IPS DF 4.7 (cell line): ENCODE data around the gene SVBP.
"Not testable (repeated sequence)": the region's sequence is repeated elsewhere in the genome, so short reads cannot be mapped to it uniquely, and the experiment has no call there.

ENCODE experiments used
- DNase-seq: peaks from one replicate; pipeline ENCODE4 v3.0.0-alpha.2; 2013; ENCODE audit warnings: low spot score; ENCODE audit errors: extremely low read depth

The SVBP gene, protein sequence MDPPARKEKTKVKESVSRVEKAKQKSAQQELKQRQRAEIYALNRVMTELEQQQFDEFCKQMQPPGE

DNA sequence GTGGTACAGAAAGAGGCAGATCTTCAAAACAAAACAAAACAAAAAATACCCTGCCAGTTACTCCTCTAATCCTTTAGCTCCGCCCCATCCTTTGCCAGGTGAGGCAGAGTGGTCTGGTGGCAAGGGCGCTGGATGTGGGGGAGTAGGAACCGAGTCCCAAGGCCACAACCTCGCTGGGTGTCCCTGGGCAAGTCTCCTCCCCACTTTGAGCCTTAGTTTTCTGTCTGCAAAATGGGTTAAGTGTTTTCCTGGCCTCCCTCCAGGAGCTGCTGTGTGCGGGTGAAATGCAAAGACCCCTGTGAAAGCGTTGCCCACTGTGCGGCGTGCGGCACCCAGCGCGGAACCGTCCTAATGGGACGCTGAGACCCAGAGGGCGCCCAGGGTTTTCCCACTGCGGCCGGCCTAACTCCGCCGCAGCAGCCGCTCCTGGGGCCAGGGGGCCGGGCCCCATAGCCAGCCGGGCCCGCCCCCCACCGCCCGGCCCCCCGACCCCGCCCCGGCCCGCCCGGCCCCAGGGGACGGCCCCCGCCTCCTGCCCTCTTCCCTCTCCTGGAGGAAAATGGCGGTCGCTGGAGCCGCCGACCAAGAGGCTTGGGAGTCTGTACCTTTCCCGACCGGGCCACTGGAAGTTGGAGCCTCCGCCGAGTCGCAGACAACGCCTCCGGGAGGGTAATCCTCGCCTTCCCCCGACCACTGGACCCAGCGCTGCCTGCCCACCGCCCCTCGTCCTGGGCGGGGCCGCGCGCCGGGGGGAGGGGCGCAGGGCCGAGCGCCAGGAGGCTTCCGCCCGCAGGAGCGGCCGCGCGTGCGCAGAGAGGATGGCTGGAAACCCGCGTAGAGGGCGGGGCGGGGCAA is at the start of gene SVBP, which contains the start of gene ERMAP:
SVBP (minus strand) TSS at position 813 of the 855 bp plus-strand sequence. CDS start 853 bp downstream, outside the sequence.
ERMAP (plus strand) TSS at position 538 of the 855 bp plus-strand sequence. CDS start 13,327 bp downstream, outside the sequence.
- no peak for DNase-seq

DNA sequence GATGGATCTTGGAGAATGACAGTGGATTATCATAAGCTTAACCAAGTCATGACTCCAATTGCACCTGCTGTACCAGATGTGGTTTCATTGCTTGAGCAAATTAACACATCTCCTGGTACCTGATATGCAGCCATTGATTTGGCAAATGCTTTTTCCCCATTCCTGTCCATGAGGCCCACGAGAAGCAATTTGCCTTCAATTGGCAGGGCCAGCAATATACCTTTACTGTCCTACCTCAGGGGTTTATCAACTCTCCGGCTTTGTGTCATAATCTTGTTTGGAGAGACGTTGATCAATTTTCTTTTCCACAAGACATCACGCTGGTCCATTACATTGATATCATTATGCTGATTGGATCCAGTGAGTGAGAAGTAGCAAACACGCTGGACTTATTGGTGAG is 49.4 kb upstream of the SVBP start:
- DNase-seq, result no peak

DNA sequence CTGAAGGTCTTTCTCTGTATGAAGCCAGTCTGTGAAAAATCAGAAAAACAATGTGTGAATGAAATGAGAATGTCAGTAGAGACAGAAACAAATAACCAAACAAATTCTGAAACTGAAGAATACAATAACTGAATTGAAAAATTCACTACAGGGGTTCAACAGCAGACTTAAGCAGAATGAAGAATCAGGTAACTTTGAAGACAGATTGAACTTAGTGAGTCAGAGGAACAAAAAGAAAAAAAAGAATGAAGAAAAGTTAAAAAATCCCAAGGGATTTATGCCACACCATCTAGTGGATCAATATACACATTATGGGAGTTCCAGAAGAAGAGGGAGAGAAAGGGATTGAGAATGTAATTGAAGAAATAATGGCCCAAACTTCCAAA is 43.8 kb upstream of the SVBP start:
- DNase-seq, result no peak

DNA sequence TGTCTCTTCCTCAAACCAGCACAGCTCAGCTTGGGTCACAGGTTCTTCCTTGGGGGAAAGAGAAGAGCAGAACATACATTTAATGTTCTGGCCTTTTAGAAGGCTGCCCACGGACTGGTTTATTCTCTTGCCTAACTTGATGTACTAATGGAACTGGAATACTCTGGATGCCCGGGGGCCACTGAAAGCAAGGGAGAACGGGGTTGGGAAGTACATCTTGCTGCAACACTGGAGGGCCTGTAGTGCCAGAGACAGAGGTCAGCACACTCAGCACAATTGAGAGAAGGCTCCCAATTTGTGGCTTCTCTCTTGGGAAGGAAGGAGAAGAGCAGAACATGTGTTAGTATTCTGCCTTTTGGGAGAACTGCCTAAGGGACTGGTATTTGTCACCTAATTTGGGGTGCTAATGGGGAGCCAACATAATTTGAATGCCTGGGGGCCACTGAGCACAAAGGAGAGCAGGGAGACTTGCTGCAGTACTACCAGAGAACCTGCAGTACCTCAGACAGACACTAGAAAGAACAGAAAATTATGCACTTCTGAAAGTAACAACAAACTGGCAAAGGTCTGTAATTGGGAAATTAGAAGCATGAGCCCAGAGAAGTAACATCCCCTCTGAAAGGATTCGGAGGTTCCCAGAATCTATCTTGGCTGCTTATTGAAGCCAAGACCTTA is 43.3 kb upstream of the SVBP start:
- DNase-seq, result no peak

DNA sequence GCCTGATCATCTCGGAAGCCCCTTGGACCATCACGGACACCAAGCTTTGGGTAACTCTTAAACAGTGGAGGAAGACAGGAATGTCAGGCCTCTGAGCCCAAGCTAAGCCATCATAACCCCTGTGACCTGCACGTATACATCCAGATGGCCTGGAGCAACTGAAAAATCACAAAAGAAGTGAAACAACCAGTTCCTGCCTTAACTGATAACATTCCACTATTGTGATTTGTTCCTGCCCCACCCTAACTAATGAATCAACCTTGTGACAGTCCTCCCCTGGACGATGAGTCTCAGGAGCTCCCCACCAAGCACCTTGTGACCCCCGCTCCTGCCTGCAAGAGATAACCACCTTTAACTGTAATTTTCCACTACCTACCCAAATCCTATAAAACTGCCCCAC is 42.2 kb upstream of the SVBP start:
- DNase-seq, result not testable (repeated sequence)

DNA sequence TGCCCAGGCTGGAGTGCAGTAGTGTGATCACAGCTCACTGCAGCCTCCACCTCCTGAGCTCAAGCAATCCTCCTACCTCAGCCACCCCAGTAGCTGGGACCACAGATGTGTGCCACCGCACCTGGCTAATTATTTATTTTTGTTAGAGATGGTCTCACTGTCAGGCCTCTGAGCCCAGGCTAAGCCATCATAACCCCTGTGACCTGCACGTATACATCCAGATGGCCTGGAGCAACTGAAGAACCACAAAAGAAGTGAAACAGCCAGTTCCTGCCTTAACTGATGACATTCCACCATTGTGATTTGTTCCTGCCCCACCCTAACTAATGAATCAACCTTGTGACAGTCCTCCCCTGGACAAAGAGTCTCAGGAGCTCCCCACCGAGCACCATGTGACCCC is 39.4 kb upstream of the SVBP start:
- not testable (repeated sequence) for DNase-seq

DNA sequence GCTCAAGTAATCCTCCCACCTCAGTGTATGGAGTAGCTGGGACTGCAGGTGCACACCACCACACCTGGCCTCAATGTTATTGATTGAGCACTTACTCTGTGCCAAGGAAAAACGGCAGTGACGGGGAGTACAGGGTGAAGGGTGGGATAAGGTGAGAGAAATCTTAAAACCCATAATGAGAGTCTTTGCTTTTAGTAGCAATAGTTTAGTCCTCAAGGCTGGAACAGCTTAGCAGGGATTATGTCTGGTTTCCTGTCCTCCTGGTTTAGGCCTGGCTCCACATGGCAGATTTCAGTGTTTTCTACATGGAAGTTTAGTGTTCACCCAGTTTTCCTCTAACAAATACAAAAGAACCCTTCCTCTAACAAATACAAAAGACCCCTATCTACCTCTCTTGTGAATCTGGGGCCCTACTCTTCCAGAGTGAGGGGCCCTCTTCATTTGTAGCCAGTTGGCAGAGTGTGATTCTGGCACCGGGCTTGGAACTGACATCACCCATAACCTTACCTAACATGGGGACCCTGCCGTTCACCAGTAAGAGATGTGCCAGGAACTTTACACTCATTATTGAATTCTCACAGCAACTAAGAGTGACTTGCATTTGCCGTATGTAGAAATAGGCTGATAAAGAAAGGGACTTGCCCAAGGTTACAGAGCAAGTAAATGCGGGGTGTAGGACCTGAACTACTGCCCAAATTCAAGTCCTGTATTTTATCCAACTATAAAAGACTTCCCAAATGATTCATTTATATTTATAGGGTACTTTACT is 36.1 kb upstream of the SVBP start:
- no peak for DNase-seq

DNA sequence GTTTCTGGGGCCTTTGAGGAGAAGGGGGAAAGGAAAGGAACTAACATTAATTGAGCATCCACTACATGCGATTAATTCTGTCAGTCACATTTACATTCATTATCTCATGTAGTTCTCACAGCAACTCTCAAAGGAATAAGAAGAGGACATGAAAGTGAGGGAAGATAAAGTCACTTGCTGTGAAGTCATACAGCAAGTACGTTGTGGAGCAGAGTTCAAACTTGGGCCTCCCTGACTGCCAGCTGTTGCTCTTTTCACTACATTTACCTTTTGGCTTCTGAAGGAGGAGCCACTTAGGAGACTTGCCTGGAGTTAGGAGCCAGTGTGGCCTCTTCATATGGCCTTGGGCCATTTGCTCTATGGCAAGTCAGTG is 35.4 kb upstream of the SVBP start:
- no peak for DNase-seq

DNA sequence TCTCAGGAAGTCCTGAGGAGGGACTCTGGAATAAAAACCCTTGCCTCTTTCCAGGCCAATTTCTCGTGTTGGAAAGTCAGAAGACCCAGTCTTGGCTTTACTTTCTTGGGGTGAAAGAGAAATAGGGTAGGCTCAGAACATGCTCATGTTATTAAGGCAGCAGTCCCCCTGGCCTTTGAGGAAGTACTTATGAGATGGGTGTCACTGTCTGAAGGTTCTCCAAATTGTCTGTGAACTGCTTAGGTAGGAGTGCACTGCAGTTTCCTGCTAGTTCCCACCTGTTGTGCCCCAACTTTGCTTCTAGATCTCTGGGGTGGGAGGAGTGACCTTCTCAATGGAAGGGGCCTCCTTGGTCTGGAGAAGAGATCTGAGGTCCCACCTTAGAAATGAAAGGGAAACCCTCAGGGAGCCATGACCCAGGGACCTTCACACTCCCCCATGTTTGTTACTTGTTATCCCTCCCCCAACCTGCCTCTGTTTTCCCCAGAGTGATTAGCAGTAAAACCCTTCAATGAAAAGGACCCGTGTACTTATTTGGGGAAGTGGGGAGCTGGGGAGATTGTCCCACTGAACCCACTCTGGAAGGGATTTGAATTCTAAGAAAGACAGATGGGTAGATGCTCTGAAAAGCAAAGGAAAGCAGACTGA is 34.9 kb upstream of the SVBP start:
- no peak for DNase-seq

DNA sequence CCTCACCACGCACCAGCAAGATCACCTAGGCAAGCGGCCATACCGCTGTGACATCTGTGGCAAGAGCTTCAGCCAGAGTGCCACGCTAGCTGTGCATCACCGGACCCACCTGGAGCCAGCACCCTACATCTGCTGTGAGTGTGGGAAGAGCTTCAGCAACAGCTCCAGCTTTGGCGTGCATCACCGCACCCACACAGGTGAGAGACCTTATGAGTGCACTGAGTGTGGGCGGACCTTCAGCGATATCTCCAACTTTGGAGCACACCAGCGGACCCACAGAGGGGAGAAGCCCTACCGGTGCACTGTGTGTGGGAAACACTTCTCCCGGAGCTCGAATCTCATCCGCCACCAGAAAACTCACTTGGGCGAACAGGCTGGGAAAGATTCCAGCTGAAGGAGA is 34.2 kb upstream of the SVBP start:
- DNase-seq, result no peak

DNA sequence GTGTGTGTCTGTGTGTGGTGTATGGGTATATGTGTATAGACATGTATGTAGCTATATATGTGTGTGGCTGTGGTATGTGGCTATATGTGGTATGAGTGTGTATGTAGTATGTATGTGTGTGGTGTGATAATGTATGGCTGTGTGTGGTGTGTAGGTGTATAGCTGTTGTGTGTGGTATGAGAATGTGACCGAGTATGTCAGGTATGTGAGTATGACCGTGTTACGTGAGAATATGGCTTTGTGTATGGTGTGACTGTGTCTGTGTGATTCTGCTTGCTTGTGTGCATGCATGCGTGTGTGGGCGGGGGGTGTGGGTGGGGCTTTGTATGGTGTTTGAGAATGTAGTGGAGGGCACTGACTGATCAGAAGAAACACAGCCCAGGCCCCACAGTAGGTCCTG is 32.7 kb upstream of the SVBP start:
- DNase-seq, result no peak

DNA sequence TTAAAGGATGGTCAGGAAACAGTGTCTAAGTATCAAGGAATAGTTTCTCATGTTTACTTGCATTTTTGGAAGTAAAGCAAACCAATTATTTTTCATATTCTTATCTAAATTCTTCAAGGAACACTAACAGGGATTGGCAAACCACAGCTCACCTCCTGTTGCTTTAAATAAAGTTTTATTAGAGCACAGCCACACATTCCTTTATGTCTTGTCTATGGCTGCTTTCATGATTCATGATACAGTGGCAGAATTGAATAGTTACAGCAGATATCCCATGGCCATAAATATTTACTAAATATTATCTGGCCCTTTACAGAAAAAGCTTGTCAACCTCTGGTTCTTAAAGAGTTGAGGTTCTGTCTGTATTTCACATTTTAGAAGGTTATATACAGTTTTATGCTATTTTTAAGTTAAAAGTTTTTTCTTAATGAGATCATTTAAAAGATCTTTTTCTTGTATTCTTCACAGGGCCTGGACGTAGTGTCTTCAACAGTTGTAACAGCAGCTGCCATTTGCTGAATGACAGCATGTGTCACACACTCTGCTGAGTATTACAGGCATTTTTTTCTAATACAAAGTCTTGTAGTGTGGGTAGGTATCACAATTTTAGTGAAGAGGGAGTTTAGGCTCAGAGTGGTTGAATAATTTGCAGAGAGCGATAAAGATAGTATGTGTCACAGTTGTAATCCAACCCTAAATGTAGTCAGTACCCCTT is 31.8 kb upstream of the SVBP start:
- DNase-seq, result no peak

DNA sequence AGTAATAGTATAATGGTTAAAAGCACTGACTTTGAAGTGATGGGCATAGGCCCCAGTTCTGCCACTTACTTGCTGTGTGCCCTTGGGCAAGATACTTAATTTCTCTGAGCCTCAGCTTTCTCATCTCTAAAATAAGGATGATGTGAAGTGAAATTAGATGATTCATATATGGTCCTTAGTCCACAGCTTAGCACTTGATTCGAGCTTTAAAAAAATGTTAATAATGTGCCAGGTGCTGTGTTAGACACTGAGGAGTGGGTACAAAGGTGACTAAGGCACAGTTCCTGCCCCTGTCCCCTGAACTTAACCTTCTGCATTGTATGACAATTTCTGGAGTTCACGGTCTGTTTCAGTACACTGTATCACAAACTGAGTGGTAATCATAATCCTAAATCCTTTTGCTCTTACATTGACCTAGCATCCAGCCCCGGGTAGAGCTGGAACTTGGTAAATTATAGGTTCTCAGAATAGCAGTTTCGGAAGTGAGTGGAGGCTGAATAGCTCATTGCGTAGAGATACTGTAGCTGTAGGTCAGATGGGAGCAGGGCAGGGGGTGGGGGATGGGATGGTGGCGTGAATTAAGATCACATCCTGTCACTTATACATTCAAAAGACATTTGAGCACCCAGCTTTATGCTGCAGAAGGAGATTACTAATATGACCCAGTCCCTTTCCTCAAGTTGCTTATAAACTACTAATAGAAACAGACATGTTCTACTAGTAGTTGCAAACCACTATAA is 30.7 kb upstream of the SVBP start:
- no peak for DNase-seq

DNA sequence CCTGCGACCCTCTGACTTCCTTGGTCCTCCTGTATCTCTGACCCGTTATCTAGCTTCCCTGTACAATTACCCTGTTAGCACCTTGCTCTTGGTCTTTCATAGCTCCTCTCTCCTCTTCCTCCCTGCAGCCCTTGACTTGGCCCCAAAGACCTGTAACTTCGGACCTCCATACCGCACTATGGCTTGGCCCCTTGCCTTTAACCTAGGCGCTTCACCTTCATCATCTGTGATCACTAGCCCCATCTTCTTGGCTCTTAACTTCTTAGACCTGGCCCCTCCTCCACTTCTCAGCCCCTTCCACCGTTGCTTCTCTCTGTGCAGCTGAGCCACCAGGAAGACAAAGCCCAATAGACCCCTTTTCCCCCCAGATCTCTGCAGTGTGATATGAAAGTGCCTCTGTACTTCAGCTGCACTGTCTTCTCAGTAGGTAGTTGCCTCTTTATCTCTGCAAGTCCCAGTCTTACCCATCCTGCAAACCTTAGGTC is 30.0 kb upstream of the SVBP start:
- no peak for DNase-seq

DNA sequence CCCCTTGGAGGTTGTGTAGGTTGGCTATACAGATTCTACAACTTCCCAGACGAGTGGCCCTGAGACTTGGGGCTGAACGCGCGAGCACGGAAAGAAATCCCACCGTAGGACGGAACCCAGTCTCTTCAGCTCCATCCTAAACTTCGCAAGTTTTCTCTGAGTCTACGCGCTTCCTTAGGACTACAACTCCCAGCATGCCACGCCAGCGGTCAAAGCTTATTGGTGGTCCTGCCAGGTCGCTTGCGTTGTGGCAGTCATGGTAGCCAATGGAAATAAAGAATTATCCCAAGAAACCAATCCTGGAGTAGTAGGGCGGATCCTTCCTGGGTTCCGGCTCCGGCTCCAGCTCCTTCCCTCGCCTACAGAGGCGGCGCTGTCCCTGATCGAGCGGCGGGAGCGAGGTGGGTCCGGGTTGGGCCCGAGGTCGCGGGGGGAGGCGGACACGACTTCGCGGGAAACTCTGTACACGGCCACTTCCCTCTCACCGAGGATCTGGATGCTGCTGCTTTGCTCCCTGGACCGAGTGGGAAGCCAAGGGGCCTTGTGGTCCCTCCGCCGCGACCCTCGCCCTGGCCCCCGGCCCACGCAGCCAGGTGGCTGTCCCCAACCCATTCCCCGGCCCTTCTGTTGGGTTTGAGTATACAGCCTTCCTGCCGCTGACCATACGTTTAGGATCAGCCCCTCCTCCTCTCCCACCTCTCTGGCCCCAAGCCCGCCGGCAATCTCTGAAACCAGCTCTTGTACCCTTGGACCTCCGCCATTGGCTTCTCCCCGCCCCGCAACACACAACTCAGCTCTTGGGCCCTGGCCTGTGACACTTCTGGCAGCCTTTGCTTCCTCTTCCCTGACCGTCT is 29.3 kb upstream of the SVBP start, which contains the start of gene ZNF691:
ZNF691 (plus strand) TSS at position 357 of the 854 bp plus-strand sequence. CDS start 3,046 bp downstream, outside the sequence.
- DNase-seq, result peak; percentile 97

DNA sequence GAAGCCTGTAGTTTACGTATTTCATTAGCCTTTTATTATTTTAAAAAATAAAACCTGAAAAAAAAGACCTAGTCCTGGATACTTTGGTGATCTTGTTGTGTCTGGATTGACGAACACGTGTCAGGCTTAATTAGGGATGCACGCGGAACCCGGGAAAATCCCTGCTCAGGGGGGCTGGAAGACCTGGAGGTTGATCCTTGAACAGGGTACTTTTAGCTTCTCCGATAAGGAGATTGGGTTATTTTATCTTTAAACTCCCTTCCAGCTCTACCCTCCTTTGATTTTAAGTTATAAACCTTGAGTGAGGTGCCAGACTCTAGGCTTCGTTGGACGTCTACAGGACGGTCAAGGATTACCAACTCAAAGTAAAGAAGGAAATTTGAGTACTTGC is 28.7 kb upstream of the SVBP start:
- no peak for DNase-seq

DNA sequence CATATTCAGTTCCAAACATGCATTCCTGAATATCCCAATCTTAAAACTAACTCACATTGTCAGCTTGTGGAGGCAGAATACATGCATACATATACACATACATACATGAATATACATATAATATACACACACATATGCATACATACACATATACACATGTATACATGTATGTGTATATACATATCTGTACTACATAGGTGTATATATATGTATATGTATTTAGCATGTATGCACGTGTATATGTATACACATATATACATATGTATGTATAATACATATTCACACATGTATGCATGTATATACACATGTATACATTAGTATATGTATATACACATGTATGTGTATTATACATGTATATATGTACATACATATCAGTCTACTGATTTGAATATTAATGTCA is 28.0 kb upstream of the SVBP start:
- DNase-seq, result no peak

DNA sequence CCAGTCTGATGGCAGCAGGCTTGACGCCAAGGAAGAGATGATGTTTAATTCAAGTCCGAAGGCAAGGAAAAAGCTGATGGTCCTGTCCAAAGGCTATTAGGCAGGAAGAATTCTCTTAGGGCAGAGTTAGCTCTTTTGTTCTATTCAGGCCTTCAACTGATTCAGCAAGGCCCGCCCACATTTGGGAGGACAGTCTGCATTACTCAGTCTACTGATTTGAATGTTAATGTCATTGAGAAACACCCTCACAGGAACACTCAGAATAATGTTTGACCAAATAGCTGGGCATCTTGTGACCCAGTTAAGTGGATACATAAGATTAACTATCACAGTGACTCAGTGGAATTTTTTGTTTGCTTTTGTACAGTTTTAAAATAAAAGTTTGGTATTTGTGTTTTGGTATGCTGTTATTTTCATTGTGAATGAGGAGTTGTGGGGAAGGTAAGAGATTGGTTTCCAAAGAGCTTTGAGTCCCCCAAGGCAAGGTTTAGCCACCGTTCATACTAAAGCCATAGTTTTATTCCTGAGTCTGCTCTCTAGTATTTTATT is 27.5 kb upstream of the SVBP start:
- DNase-seq, result no peak
